H1 (cell line): Measurements from ENCODE around the gene ABCA13. TPM values are rescaled to one million over a fixed set of nuclear protein-coding genes. Genes with fewer than 3 reads are reported as not detected.

Experiments
- CEBPB ChIP-seq: IDR thresholded peaks from 2 replicates; pipeline ENCODE4 v1.6.1; 2012; ENCODE audit warnings: low read depth, low read length
- CHD2 ChIP-seq: IDR thresholded peaks from 2 replicates; pipeline ENCODE4 v1.6.1; 2012; ENCODE audit warnings: low read length, improper control_type of control experiment
- JUND ChIP-seq: IDR thresholded peaks from 2 replicates; pipeline ENCODE4 v1.6.1; 2011; ENCODE audit warnings: mild to moderate bottlenecking, improper control_type of control experiment, low read length
- KDM5A ChIP-seq: fragments of 200-600 bp; IDR thresholded peaks from 2 replicates; pipeline ENCODE4 v1.7.1; 2012; ENCODE audit warnings: mild to moderate bottlenecking, low read length, inconsistent platforms, mixed read lengths
- SP1 ChIP-seq: IDR thresholded peaks from 2 replicates; pipeline ENCODE4 v1.6.1; 2011; ENCODE audit warnings: low read depth, low read length
- SP4 ChIP-seq: IDR thresholded peaks from 2 replicates; pipeline ENCODE4 v1.6.1; 2012; ENCODE audit warnings: low read length, inconsistent platforms
- TAF7 ChIP-seq: optimal IDR thresholded peaks from 2 replicates; pipeline ENCODE3; 2011; ENCODE audit warnings: low read depth, mild to moderate bottlenecking, inconsistent platforms, low read length, moderate library complexity, borderline replicate concordance
- YY1 ChIP-seq: IDR thresholded peaks from 2 replicates; pipeline ENCODE4 v1.6.1; 2011; ENCODE audit warnings: low read depth, mild to moderate bottlenecking, low read length
- polyA plus RNA-seq, 7 experiments: library from polyadenylated mRNA; depleted of rRNA in 3 of 7; stranded (reverse) in 5 of 7; unstranded in 2 of 7; fragments of >200 nt in 5 of 7; fragments of 200-250 nt in 2 of 7; gene quantifications; 1 replicate in 5 of 7; 2 replicates in 1 of 7; 4 replicates in 1 of 7; pipeline versions ENCODE4 v1.2.1 to v1.2.3, GENCODE V29; 2011 to 2013; ENCODE audit warnings: missing spikeins in 2 of 7, mixed read lengths in 2 of 7
- total RNA-seq: library from RNA; stranded (reverse); fragmentation: NEBNext Ultra II Directional; extraction: Animal tissue kit (Norgen Biotek cat#: 25700); gene quantifications from 2 replicates; pipeline ENCODE4 v1.2.1, GENCODE V29; 2021

Gene ABCA13
- total and polyA plus RNA-seq, 2 of the 8 experiments (the other 6 are each of a cell fraction or from before 2014, with no cell fraction given), result 0.07 to 0.09 TPM

GRCh38 chr7:48411619-48412018, 240.4 kb downstream of the ABCA13 start (continued):
- TF ChIP-seq SP1 (no peak), JUND (no peak), TAF7 (no peak), CEBPB (no peak), YY1 (no peak), CHD2 (no peak), KDM5A (no peak), SP4 (no peak)
